Stimulated activated CD4-positive, alpha-beta T cell treated with anti-CD3 and anti-CD28 coated beads, Interleukin-1b, Interleukin-23, amount 100 ng/mL, for 4 hours (primary cell): Measurements from ENCODE around the gene PRDX3.
"Not testable (repeated sequence)": the region's sequence is repeated elsewhere in the genome, so short reads cannot be mapped to it uniquely, and the experiment has no call there.

Experiments used
- DNase-seq, 2 donors: peaks; one replicate each; pipeline ENCODE4 v3.0.0-alpha.2; 2020; ENCODE audit warnings: low read depth in 2 of 2

The PRDX3 gene

DNA sequence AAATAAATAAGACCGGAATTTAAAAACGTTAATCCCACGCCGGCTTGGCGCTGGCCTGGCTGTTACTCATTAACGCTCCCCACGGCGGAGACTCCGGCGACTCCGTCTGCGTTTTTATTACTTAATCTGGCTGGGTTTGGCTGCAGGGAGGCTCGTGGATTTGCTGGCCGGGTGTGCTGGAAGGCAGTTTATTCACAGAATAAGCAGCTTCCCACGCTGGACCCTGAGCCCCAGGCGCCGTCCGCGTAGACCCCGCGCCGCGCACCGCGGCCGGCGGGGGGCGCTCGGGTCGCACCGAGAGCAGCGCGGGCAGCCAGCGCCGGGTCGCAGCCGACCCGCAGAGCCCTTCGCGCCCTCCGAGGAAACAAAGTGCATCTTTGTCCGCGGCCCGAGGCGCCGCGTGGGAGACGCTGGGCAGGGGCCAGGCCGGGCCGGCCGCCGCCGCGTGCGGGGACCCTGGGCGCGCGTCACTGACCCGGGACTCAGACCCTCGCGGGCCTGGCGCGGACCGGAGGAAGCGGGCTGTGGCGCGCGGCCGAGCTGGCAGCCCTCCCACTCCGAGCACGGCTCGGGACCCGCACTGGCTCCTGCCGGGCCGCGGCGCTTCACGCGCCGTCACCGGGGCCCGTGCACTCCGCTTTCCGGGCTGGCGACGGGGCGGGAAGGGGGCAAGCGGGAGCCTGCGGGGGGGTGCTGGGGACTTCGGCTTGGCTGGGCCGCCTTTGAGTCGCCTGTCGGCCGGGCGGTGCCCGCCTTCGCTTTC is 28.2 kb upstream of the PRDX3 start:
- peak; percentile 66 to 73 for DNase-seq

DNA sequence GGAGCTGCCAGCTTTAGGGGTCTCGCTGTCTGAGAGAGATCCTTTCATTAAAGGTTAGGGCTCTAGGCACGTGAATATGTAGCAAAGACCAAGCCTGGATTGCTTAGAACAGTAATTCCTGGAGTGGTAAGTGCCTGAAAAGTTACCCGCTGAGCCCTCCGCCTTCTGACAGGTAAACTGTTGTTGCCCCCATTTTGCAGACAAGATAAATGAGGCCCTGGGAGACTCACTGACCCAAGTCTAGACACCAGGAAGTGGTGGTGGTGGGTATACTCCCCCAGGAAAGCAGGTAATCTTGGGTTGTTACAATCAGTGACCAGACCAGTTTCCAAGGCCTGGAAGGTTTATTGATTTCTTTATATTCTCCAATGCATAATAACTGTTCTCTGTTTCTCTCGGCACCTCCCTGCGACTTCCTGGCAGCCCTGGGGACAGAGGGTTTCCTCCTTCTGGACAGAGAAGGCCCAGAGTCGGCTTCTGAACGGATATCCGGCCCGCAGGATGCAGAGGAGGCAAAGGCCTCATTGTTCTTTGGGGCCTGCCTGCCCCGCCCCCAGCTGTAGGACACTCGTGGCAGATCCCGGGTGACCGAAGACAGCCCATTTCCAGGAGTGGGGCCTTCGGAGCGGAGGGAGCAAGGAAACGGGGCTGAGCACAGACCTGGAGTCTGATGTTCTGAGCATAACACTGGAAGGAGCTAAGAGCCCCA is 27.4 kb upstream of the PRDX3 start:
- DNase-seq, result peak in 1 of 2 donors; percentile 30

DNA sequence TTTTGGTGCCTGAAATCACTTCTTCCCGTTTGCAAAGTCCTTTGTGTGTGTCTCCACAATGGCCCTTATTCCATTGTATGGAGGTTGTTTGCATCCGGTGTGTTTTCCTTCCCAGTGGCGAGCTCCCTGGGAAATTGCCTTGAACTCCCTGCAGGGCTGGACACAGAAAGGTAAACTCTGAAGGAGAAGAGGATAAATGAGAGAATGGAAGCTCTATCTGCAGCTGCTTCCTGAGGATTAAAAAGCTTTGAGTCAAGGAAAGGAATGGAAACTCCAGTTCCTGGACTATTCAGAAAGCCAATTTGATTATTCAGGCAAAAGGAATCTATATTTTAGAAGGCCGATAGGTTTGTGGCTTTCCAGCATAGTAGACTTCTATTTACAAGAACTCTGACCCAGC is 24.4 kb upstream of the PRDX3 start:
- no peak for DNase-seq

DNA sequence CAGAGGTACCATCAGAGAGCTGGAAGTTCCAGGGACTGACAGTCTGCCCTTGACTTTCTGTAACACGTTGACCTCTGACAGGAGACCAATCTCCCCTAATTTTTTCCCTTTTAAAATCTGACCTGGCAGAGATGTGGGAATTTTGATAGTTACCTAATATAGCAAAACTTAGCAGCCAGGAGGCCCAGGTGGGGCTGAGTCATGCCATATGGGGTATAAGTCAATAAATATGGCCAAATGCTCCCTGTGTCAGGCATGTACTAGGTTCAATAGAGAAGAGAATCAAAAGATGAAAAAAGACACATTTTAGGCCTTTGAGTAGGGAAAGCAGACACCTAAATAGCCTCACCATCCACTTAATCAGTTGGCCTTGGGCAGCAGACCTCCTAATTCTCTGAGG is 22.6 kb upstream of the PRDX3 start:
- DNase-seq, result no peak

DNA sequence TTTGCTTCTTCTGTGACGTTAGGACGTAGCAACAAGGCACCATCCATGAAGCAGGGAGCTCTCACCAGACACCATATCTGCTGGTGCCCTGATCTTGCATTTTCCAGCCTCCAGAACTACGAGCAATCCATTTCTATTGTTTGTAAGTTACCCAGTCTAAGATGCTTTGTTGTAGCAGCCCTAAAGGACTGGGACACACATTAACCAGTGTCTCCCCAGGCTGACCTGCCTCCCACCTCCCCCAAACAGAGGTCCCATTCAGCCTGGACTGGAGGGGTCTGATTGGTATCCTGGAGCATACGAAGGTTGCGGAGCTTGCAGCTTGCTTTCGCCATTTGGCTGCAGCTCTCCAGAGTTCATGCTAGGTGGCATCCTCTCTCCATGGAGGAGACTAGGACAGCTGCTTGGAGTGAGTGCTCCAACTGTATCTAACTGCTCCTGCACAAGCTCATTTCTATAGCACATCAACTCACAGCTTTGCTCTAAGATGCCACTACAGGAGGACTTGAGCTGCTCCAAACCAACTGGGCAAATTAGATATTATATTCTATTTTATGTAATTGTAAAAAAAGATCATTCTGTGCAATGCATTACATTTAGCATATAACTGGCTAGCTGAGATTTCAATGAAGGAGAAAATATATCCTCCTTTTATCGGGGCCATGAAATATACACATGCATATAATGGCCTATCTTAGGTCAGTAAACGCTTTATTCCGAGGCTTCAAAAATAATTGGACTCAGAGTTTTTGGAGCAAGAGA is 20.8 kb upstream of the PRDX3 start:
- peak in 1 of 2 donors; percentile 31 for DNase-seq

DNA sequence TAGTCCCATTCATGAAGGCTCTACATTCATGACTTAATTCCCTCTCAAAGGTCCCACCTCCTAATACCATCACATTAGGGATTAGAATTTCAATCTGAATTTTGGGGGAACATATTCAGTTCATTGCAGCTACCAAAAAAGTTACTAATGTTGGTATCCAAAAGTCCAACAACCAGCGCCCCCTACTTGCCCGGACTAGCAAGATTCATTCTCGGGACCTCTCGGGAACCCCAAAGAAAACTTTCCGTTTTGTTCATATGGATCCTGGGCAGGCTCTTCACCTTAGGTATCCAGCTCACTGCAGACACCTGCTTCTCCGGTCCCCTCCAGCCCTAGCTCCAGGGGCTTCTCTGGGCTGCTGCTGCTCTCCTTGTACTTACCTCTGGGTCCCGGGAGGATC is 19.8 kb upstream of the PRDX3 start:
- DNase-seq, result no peak

DNA sequence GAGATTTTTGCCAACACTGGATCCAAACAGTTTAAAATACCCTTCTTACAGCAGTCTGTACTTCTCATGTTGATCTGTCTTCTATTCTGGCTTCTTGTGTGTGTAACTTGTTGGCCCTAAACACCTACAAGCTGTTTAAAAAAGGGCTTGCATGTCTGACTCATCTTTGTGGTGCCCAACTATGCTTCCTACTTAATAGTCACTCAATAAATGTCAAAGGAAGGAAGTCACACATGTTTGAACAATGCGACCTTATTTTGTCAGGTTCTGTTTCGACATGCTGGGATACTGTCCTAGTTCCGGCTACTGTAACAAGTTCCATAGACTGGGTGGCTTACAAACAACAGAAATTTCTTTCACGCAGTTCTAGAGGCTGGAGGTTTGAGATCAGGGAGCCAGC is 19.3 kb upstream of the PRDX3 start:
- no peak for DNase-seq

DNA sequence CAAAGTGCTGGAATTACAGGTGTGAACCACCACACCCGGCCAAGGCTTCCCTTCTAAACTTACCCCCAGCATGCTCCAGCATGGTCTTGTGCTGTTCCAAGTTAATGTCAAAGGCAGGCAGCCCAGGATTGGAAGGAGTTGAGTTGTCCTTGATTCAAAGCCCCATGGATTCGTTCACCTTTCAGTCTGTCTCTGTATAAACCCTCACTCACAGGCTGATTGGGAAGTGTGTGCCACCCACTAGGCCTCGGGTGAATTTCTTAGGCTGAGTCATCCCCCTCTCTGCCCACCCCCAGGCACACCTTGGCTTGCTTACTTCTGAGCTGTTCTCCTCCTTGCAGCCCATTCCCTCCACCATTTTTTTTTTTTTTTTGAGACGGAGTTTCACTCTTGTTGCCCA is 13.3 kb upstream of the PRDX3 start:
- no peak for DNase-seq

DNA sequence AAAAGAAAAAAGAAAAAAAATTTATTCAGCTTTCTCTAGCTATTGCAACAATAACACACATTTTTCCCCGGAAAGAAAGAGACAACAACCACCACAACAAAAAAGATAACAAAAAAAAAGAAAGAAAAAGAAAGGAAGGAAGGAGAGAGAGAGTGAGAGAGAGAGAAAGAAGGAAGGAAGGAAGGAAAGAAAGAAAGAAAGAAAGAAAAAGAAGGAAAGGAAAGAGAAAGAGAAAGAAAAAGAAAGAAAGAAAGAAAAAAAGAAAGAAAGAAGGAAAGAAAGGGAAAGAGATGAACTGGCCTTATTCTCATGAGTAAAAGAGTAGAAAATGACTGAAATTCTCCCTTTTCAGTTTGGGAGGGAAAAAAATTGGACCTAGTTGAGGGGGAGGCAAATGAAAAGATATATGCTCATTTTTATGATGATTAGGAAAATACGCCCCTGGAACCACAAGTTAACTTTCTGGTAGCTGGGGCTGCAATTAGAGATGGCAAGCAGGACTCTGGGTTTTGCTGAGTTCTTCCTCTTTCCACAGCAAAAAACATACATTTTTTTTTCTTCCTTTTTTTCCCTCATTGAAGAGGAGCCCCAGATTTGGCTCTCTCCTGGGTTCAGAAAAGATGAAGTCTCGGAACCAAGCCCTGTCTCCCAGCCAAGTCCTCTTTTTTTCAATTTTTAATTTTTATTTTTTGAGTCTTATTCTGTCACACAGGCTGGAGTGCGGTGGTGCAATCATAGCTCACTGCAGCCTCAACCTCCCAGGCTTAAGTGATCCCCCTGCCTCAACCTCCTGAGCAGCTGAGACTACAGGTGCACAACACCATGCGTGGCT is 12.6 kb upstream of the PRDX3 start:
- DNase-seq, result no peak

DNA sequence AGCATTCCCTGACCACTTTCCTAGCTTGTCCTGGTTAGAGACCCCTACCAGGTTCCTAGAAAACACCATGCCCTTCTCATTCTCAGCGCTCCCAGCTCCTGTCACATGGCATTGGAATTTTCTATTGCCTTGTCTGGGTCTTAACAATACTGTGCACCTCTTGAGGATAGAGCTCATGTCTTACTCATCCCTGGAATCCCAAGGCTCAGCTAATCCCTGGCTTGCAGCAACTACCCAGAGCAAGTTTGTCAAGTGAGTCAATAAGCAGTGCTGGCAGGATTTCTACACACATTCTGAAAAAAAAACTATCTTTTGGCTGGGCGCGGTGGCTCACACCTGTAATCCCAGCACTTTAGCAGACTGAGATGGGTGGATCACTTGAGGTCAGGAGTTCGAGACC is 11.7 kb upstream of the PRDX3 start:
- no peak for DNase-seq

DNA sequence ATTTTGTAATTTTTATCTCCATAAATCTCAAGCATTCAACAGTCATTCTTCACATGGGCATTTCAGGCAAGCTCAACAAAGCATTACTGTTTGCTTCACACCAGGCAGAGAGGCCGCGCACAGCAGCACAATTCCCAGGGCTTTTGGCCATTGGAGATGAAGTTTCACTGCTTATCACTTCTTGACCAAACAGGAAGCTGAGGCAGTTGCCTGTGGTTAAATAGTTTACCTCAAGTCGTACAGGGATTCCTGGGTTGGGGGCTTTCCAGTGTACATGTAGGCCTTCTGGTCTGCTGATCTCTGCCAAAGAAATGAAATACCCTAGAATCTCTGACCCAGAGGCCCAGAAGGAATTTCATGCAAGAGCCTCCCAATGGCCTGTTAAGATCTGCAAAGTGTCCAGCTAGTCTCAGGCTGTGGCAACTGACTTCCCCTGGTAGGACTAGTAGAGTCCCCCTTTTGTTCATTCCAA is 11.2 kb upstream of the PRDX3 start:
- no peak for DNase-seq

DNA sequence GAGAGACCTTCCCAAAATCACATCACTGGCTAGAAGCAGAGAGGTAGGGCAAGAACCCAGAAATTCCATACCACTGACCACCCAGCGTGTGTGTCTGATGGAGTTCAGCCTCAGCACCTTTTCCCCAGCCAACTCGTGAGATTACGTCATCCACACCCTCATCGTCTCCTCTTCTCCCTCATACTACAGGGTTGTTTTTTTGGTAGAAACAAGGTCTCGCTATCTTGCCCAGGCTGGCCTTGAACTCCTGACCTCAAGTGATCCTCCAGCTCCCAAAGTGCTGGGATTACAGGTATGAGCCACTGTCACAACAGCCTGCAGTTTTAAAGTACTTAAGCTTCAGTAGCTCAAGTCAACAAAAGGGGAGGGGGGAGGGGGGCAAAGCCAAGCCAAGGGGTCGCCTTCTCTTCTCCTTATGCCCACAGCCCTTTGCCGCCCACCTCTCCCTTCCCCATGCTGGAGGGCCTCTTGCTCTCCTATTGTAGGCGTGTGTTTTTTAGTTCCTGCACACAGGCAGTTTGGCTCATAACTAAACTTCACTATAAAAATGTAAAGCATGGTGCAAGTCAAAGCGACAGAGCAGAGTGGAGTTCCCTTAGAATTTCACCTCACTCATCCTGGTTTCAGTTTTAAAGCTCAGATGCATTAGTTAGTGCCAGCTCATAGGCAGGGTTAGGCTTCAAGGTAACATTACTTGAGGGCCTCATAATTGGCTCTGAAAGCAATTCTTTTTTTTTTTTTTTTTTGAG is 5.2 kb upstream of the PRDX3 start:
- DNase-seq, result no peak

DNA sequence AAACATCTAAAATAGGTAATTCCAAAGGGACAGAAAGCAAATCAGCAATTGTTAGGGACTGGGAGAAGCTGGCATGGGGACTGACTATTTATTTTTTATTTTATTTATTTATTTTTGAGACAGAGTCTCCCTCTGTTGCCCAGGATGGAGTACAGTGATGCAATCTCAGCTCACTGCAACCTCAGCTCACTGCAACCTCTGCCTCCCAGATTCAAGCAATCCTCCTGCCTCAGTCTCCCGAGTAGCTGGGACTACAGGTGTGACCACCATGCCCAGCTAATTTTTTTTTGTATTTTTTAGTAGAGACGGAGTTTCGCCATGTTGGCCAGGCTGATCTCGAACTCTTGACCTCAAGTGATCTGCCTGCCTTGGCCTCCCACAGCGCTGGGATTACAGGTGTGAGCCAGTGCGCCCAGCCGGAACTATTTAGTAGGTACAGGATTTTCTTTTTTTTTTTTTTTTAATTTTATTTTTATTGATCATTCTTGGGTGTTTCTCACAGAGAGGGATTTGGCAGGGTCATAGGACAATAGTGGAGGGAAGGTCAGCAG is 2.3 kb upstream of the PRDX3 start:
- not testable (repeated sequence) for DNase-seq

DNA sequence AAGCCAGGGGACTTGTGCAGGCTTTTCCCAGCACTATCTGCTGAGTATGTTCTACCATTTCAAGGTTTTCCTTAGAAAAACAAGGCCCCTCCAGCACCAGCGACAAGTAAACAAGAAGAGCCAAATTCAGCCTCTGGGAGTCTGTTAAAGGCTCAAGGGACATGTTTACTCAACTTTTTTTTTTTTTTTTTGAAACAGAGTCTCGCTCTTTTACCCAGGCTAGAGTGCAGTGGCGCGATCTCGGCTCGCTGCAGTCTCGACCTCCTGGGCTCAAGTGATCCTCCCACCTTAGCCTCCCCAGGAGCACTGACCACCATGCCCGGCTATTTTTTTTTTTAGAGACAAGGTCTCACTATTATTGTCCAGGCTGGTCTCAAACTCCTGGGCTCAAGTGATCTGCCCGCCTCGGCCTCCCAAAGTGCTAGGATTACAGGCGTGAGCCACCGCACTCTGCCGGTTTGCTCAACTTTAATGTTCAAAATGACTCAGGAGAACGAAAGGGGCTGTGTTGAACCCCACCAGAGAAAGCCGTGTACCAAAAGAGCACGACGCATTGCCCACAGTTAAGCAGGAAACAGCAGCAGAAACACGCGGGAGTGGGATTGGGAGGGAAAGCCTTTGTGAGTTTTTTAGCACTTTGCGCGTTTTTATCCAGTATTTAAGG is 772 bp downstream of the PRDX3 start:
- DNase-seq, result peak in 1 of 2 donors; percentile 14

DNA sequence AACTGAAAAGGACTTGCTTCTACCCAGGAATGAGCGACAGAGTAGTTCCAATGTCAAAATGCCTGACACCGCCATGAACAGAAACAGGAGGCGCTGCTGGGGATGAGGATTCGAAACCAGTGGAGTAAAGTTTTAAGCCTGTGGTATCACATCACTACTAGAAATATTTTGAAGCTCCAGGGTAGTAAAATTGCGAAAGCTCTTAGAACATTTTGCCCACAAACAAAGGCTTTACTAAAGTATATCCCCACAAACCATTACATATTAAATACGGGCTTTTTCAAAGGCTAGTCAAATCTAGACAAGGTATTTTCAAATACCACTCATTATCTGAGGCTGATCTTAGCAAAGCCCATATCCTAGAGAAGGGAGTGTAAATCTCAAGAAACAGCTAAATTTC is 2.4 kb downstream of the PRDX3 start:
- DNase-seq, result no peak

DNA sequence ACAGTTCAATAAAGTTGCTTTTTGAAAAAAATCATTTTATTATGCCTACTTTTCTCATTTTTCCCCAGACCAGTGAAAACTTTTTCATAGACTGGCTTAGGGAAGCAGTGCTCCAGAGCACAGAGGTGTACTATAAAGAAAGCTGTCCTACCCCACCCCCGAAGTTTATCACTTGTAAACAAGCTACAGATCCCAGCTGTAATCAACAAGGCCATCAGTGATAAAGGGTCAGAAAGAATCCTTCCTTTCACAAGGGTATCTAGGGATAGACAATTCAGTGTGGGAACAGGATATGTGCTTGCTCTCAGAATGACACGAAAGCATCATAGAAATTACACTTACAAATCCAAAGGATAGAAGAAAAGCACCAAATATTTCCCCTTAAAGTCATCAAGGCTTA is 4.5 kb downstream of the PRDX3 start:
- DNase-seq, result no peak

DNA sequence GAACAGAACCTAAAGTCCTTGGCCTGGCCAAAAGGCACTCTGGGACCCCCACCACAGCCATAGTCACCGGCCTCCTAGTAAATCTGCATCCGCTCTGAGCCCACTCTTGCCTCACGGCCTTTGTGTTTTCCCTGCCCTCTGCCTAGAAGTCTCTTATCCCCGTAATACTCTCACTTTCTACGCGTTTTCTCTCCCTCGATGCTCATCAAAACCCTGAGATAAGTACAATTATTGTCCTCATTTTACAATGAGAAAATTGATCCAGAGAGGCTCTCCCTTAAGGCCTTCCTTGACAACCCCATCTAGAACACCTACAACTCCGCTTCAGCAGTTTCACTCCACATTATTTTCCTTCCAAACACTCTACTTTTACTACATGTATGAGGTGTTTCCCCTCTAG is 11.6 kb downstream of the PRDX3 start:
- DNase-seq, result no peak

DNA sequence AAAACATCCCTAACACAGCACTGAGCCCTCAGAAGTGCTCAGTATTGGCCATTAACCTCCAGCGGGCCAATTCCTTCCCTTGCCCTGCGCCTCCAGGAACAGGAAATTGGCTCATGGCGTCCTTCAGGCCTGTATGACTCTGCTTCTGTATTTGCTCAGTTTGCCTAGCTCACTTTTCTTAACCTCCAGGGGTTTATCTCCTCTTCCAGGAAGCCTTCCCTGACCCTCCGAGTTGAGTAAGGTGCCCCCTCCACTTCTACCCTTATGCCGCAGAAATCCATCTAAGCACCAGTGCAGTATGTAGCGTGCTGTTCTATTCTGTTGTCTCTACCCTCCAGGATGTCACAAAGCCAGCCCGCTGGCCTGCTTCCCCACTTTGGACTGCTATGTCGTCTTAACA is 12.0 kb downstream of the PRDX3 start:
- no peak for DNase-seq

DNA sequence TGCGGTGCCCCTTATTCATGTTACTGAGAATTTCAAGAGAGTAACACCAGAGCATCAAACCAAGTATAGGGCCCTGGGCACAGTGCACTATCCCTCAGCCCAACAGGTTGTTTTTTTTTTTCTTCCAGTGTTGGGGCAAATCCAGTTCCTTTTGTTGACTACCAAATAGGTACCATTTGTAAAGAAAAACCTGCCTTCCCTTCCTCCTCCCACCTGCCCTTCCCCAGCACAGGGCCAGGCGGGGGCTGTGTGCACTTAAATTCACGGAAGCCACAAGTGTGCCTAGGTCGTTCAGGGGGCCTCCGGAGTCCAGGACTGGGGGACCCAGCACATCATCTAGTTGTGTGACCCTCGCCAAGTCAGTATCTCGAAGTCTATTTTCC is 12.5 kb downstream of the PRDX3 start:
- no peak for DNase-seq
